BE2C (cell line): ENCODE results near the gene MAGI2.

Experiments used
- DNase-seq: peaks from one replicate; pipeline ENCODE4 v3.0.0-alpha.2; 2020
- H3K27me3 ChIP-seq: fragments of 250-450 bp; sonication (Bioruptor Pico); 2 replicates; pipeline ENCODE4 v1.5.1; 2020; ENCODE audit warnings: mild to moderate bottlenecking
- H3K36me3 ChIP-seq: fragments of 250-450 bp; sonication (Bioruptor Pico); 2 replicates; pipeline ENCODE4 v1.5.1; 2020; ENCODE audit warnings: mild to moderate bottlenecking
- H3K4me1 ChIP-seq: fragments of 250-450 bp; sonication (Bioruptor Pico); 2 replicates; pipeline ENCODE4 v1.5.1; 2020
- H3K4me3 ChIP-seq: 2 replicates; pipeline ENCODE4 v1.5.1; 2011; ENCODE audit warnings: low read depth, low read length
- H3K9me3 ChIP-seq: fragments of 250-450 bp; sonication (Bioruptor Pico); 2 replicates; pipeline ENCODE4 v1.5.1; 2020
- TF ChIP-seq, protein P1 (sequence below): IDR thresholded peaks from 2 replicates; pipeline ENCODE4 v1.5.1; 2012; ENCODE audit warnings: mild to moderate bottlenecking, low read depth, low read length

Gene MAGI2

DNA sequence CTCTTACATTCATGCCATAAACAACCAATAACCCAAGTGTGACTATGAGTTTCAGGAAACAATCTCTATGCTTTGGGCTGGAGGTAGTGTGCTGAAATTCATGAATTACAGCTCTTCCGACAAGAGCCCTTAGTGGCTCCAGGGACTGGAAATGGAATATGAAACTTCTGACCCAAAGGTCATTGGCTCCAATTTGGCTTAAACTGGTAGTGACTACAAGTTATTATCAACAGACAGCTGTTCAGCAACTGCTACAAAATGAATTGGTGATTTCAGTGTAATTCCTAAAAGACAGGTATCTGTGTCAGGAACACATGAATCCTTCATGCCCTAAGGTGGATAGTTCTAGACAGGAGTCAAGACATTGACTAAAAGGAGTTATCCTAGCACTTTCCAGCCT lies 909.5 kb downstream of the MAGI2 start:
- TF ChIP-seq, protein P1, sequence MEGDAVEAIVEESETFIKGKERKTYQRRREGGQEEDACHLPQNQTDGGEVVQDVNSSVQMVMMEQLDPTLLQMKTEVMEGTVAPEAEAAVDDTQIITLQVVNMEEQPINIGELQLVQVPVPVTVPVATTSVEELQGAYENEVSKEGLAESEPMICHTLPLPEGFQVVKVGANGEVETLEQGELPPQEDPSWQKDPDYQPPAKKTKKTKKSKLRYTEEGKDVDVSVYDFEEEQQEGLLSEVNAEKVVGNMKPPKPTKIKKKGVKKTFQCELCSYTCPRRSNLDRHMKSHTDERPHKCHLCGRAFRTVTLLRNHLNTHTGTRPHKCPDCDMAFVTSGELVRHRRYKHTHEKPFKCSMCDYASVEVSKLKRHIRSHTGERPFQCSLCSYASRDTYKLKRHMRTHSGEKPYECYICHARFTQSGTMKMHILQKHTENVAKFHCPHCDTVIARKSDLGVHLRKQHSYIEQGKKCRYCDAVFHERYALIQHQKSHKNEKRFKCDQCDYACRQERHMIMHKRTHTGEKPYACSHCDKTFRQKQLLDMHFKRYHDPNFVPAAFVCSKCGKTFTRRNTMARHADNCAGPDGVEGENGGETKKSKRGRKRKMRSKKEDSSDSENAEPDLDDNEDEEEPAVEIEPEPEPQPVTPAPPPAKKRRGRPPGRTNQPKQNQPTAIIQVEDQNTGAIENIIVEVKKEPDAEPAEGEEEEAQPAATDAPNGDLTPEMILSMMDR, result no peak
- Histone ChIP-seq H3K27me3 (no peaks in the 10 kb centered on the region), H3K4me1 (no peaks in the 10 kb centered on the region), H3K9me3 (no peaks in the 10 kb centered on the region), H3K4me3 (no peak overlapping the region), H3K36me3 (no peaks in the 10 kb centered on the region)
- no peak for DNase-seq

DNA sequence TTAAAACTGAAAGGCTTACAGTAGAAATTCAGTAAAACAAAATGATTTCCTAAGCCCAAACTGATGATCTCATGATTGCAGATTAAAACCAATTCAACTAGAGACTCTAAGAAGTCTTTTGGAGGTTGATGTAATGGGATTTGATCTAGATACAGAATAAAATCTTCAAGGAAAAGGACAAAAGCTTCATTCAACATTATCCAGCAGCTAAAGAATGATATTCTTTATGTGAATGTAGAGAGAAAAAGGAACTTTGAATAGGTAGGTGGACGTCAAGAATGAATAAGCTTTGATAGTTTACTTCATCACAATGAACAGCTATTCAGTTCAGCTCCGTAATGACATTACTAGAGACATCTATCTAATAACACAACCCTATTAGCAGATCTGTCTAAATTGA lies 910.5 kb downstream of the MAGI2 start:
- H3K4me1 ChIP-seq, result no peaks in the 10 kb centered on the region
- H3K27me3 ChIP-seq, result no peaks in the 10 kb centered on the region
- H3K36me3 ChIP-seq, result no peaks in the 10 kb centered on the region
- no peak overlapping the region for H3K4me3 ChIP-seq
- TF ChIP-seq, protein P1, result no peak
- H3K9me3 ChIP-seq, result no peaks in the 10 kb centered on the region
- DNase-seq, result no peak

DNA sequence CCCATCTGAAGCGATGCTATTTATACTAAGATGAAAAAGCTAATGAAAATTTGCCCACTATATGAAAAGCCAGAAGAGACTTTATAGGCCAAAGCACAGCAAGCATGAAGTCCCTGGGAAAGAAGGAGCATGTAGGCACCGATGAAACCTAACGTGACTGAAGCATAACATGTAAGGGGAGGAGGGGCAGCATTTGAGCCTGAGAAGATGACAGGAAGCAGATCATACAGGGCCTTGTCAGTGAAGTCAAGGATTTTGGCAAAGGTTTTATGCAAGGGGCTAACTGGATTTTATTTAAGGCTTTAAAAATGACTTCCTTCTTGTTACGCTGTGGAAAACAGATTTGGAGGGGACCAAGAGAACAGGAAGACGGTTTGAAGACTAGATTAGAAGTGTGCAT lies 910.9 kb downstream of the MAGI2 start:
- no peaks in the 10 kb centered on the region for H3K9me3 ChIP-seq
- no peaks in the 10 kb centered on the region for H3K4me1 ChIP-seq
- H3K4me3 ChIP-seq, result no peak overlapping the region
- TF ChIP-seq, protein P1, result no peak
- H3K27me3 ChIP-seq, result no peaks in the 10 kb centered on the region
- H3K36me3 ChIP-seq, result no peaks in the 10 kb centered on the region
- no peak for DNase-seq

DNA sequence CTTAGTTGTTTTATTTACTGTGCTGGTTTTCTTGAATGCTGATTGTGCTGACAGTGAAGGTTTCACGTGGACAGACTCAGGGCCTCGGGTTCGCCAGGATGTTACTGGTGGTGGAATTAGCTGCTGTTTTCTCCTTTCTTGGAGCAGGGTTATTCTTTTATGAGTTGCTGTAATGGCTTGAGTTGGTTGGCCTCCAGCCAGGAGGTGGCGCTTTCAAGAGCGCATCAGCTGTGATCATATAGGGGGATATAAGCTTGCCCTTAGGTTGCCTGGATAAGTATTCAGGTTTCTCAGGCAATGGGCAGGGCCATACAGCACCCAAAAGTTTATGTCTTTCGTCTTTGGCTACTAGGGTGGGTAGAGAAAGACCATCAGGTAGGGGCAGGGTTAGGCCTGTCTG lies 913.6 kb downstream of the MAGI2 start:
- H3K4me3 ChIP-seq, result no peak overlapping the region
- TF ChIP-seq, protein P1, result no peak
- H3K27me3 ChIP-seq, result no peaks in the 10 kb centered on the region
- no peaks in the 10 kb centered on the region for H3K36me3 ChIP-seq
- no peaks in the 10 kb centered on the region for H3K4me1 ChIP-seq
- DNase-seq, result peak; percentile 12
- no peaks in the 10 kb centered on the region for H3K9me3 ChIP-seq

DNA sequence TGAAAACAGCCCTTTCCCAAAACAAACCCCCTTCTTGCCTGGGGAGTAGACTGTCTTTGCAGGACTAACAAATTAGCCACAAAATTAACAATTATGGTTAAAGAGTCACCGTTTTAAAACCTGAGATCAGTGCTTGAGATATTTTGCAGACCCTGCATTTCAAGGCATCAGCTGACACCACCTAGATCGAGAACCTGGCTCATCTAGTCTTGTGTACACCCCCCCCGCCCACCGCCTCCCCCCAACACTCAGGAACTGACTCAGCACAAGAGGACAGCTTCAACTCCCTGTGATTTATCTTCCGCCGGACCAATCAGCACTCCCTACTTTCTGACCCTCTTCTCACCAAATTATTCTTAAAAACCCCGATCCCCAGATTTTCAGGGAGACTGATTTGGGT lies 917.8 kb downstream of the MAGI2 start:
- no peak overlapping the region for H3K4me3 ChIP-seq
- H3K9me3 ChIP-seq, result no peaks in the 10 kb centered on the region
- no peaks in the 10 kb centered on the region for H3K4me1 ChIP-seq
- no peaks in the 10 kb centered on the region; the same call in 1 of the 2 replicates for H3K27me3 ChIP-seq
- DNase-seq, result no peak
- TF ChIP-seq, protein P1, result no peak
- H3K36me3 ChIP-seq, result no peaks in the 10 kb centered on the region

DNA sequence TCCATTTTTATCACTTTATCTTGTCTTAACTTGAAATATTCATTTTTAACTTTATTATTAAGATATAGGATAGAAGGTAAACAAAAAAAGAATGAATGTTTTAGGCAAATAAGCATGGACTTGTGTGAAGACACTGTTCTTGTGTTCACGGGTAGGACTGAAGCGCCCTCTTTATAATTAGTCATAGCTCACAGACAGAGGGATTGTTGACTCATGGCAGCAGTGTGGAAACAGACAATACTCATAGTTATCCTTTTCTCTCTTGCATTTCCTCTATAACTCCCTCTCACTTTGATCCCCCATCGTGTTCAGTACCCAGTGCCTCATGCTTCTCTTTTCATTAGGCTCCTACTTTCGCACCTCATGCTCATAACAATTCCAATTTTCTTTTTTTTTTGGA lies 923.1 kb downstream of the MAGI2 start:
- no peaks in the 10 kb centered on the region; the same call in 1 of the 2 replicates for H3K27me3 ChIP-seq
- H3K36me3 ChIP-seq, result no peaks in the 10 kb centered on the region
- H3K4me3 ChIP-seq, result no peak overlapping the region
- H3K9me3 ChIP-seq, result no peaks in the 10 kb centered on the region
- TF ChIP-seq, protein P1, result no peak
- DNase-seq, result no peak
- H3K4me1 ChIP-seq, result no peaks in the 10 kb centered on the region
